Astrocyte (in vitro differentiated cells and primary cell): ENCODE data around the gene HAP1. TPM values are rescaled to one million over a fixed set of nuclear protein-coding genes. Genes with fewer than 3 reads are reported as not detected.

Source experiments
- DNase-seq: peaks from one replicate; pipeline ENCODE4 v3.0.0-alpha.2; 2010; ENCODE audit warnings: low read depth
- FAIRE-seq: peaks from 2 replicates; lab custom pipeline; 2011; peaks lifted over from hg19 to GRCh38; lab: Jason Lieb, UNC
- H2AFZ ChIP-seq: 2 replicates; pipeline ENCODE4 v1.6.0; 2012; ENCODE audit warnings: low read depth, low read length, inconsistent platforms
- H3K27ac ChIP-seq: 2 replicates; pipeline ENCODE4 v1.5.1; 2011; ENCODE audit warnings: low read depth, low read length, inconsistent platforms
- H3K27me3 ChIP-seq: 2 replicates; pipeline ENCODE4 v1.6.0; 2011; ENCODE audit warnings: low read length, inconsistent platforms; ENCODE audit not compliant: insufficient read depth
- H3K36me3 ChIP-seq: 2 replicates; pipeline ENCODE4 v1.5.1; 2011; ENCODE audit warnings: low read length, inconsistent platforms; ENCODE audit not compliant: insufficient read depth
- H3K4me1 ChIP-seq: 2 replicates; pipeline ENCODE4 v1.5.1; 2011; ENCODE audit warnings: low read length, inconsistent platforms; ENCODE audit not compliant: insufficient read depth
- H3K4me2 ChIP-seq: 2 replicates; pipeline ENCODE4 v1.6.0; 2012; ENCODE audit warnings: low read length, inconsistent platforms
- H3K4me3 ChIP-seq: 2 replicates; pipeline ENCODE4 v1.5.1; 2011; ENCODE audit warnings: low read depth, mild to moderate bottlenecking, low read length, inconsistent platforms; ENCODE audit not compliant: insufficient read depth
- H3K79me2 ChIP-seq: 2 replicates; pipeline ENCODE4 v1.6.0; 2012; ENCODE audit warnings: mild to moderate bottlenecking, low read length, inconsistent platforms; ENCODE audit not compliant: insufficient read depth
- H3K9ac ChIP-seq: 2 replicates; pipeline ENCODE4 v1.6.0; 2012; ENCODE audit warnings: mild to moderate bottlenecking, low read length, inconsistent platforms
- H3K9me3 ChIP-seq: 2 replicates; pipeline ENCODE4 v1.5.1; 2012; ENCODE audit warnings: low read depth, mild to moderate bottlenecking, low read length, inconsistent platforms; ENCODE audit not compliant: insufficient read depth
- H4K20me1 ChIP-seq: 2 replicates; pipeline ENCODE4 v1.6.0; 2012; ENCODE audit warnings: low read length, inconsistent platforms; ENCODE audit not compliant: insufficient read depth
- H3K27ac Mint-ChIP-seq: one replicate; pipeline ENCODE4 v1.8.0; 2021; ENCODE audit warnings: mild to moderate bottlenecking, mixed read lengths; ENCODE audit not compliant: unreplicated experiment
- H3K27me3 Mint-ChIP-seq: one replicate; pipeline ENCODE4 v1.8.0; 2021; ENCODE audit warnings: low read depth, mixed read lengths; ENCODE audit not compliant: unreplicated experiment
- H3K36me3 Mint-ChIP-seq: one replicate; pipeline ENCODE4 v1.8.0; 2021; ENCODE audit warnings: low read depth, mixed read lengths; ENCODE audit not compliant: unreplicated experiment
- H3K4me1 Mint-ChIP-seq: one replicate; pipeline ENCODE4 v1.8.0; 2021; ENCODE audit warnings: low read depth, mixed read lengths; ENCODE audit not compliant: unreplicated experiment
- H3K4me3 Mint-ChIP-seq: one replicate; pipeline ENCODE4 v1.8.0; 2021; ENCODE audit warnings: mild to moderate bottlenecking, moderate library complexity, mixed read lengths; ENCODE audit not compliant: unreplicated experiment
- H3K9me3 Mint-ChIP-seq: one replicate; pipeline ENCODE4 v1.8.0; 2021; ENCODE audit warnings: mild to moderate bottlenecking, mixed read lengths; ENCODE audit not compliant: unreplicated experiment
- EZH2 ChIP-seq: IDR thresholded peaks from 2 replicates; pipeline ENCODE4 v1.6.1; 2012; ENCODE audit warnings: mild to moderate bottlenecking, low read length, inconsistent platforms; ENCODE audit not compliant: insufficient read depth
- total RNA-seq: library from RNA; stranded (reverse); gene quantifications from 2 replicates; pipeline ENCODE4 v1.2.1, GENCODE V29; 2021
- TF ChIP-seq, protein P1 (sequence below): IDR thresholded peaks from 2 replicates; pipeline ENCODE4 v1.5.1; 2011; ENCODE audit warnings: low read depth, mild to moderate bottlenecking, inconsistent platforms, low read length, moderate library complexity; ENCODE audit not compliant: insufficient read depth

Gene HAP1
- total RNA-seq, 1 donor from 2014 or later = 0.52 TPM

DNA sequence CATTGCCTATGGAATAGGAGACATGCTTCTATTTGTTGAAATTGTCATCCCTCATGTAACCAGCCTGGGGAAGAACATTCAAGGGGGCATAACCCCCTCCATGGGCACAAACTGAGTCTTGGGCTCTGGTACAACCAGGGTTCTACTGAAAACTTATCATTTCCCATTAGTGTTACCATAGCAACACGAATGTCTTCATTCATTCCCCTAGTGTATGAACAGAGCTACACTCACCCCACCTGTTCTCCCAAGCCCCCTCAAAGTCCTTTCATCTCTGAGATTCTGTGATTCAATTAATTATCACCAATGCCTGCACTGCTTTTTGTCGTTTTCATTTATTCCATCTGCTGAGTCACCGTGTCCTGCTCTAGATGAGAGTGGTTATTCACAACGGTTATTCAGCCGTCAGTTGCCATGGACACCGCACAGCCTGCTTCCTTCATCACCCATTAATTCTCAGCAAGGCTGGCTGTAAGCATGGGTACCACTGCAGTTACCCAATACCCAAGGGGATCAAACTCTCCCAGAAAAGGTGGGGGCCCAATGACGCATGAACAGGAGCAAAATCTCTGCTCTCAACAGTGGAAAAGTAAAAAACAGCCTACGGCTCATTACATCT, 23.9 kb downstream of the HAP1 start:
- H3K27ac ChIP-seq = no peak overlapping the region
- peaks cover 4% of the 10 kb centered on the region for H3K4me1 Mint-ChIP-seq
- no peaks in the 10 kb centered on the region for H3K79me2 ChIP-seq
- H3K9me3 ChIP-seq = no peaks in the 10 kb centered on the region
- H4K20me1 ChIP-seq = no peaks in the 10 kb centered on the region
- H2AFZ ChIP-seq = no peak overlapping the region
- H3K4me2 ChIP-seq = no peak overlapping the region
- no peaks in the 10 kb centered on the region for H3K36me3 Mint-ChIP-seq
- H3K4me3 Mint-ChIP-seq = no peak overlapping the region
- H3K27me3 Mint-ChIP-seq = peaks cover 15% of the 10 kb centered on the region
- H3K4me3 ChIP-seq = no peak overlapping the region
- TF ChIP-seq EZH2 = no peak
- TF ChIP-seq, protein P1, sequence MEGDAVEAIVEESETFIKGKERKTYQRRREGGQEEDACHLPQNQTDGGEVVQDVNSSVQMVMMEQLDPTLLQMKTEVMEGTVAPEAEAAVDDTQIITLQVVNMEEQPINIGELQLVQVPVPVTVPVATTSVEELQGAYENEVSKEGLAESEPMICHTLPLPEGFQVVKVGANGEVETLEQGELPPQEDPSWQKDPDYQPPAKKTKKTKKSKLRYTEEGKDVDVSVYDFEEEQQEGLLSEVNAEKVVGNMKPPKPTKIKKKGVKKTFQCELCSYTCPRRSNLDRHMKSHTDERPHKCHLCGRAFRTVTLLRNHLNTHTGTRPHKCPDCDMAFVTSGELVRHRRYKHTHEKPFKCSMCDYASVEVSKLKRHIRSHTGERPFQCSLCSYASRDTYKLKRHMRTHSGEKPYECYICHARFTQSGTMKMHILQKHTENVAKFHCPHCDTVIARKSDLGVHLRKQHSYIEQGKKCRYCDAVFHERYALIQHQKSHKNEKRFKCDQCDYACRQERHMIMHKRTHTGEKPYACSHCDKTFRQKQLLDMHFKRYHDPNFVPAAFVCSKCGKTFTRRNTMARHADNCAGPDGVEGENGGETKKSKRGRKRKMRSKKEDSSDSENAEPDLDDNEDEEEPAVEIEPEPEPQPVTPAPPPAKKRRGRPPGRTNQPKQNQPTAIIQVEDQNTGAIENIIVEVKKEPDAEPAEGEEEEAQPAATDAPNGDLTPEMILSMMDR = no peak
- peak overlapping the region; percentile 82 for H3K27ac Mint-ChIP-seq
- peak; percentile 89 for DNase-seq
- peaks cover 7% of the 10 kb centered on the region for H3K4me1 ChIP-seq
- no peaks in the 10 kb centered on the region for H3K9me3 Mint-ChIP-seq
- H3K36me3 ChIP-seq = no peaks in the 10 kb centered on the region
- no peaks in the 10 kb centered on the region for H3K27me3 ChIP-seq
- H3K9ac ChIP-seq = no peak overlapping the region
- peak; percentile 20 for FAIRE-seq

DNA sequence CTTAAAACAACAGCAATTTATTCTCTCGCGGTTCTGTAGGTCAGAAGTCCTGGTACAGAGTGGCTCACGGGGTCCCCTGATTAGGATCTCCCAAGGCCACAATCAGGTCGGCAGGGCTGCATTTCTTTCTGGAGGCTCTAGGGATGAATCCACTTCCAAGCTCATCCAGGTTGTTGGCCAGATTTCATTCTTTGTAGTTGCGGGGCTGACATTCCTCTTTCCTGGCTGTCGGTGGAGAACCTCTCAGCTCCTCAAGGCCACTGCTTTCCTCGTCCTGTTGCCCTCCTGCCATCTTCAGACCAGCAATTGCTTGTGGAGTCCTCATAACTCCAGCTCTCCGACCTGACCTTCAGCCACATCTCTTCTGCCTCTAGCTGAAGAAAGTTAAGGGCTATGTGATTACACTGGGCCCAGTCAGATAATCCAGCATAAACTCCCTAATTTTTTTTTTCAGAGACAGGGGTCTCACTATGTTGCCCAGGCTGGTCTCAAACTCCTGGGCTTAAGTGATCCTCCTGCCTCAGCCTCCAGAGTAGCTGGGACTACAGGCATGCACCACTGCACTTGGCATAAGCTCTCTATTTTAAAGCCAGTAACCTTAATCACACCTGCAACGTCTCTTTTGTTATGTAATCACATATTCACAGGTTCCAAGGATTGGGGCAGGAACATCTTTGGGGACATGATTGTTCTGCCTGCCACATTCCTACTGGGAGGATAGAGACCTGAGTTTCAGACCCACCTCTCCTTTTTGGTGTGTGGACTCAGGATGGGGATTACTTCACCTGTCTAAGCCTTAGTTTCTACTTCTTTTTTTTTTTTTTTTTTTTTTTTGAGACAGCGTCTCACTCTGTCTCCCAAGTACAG, 26.4 kb downstream of the HAP1 start:
- Histone ChIP-seq H3K36me3 (no peaks in the 10 kb centered on the region), H3K27me3 (no peaks in the 10 kb centered on the region), H3K9me3 (no peaks in the 10 kb centered on the region), H3K79me2 (no peaks in the 10 kb centered on the region), H4K20me1 (no peaks in the 10 kb centered on the region), H3K27ac (no peak overlapping the region), H2AFZ (no peak overlapping the region), H3K4me1 (peaks cover 14% of the 10 kb centered on the region), H3K4me3 (no peak overlapping the region), H3K9ac (no peak overlapping the region), H3K4me2 (no peak overlapping the region)
- no peak overlapping the region for H3K27ac Mint-ChIP-seq
- H3K4me3 Mint-ChIP-seq = no peak overlapping the region
- H3K27me3 Mint-ChIP-seq = peaks cover 12% of the 10 kb centered on the region
- TF ChIP-seq EZH2 = no peak
- TF ChIP-seq, protein P1 = no peak
- FAIRE-seq (no peak), DNase-seq (no peak)
- no peaks in the 10 kb centered on the region for H3K9me3 Mint-ChIP-seq
- peaks cover 10% of the 10 kb centered on the region for H3K4me1 Mint-ChIP-seq
- H3K36me3 Mint-ChIP-seq = no peaks in the 10 kb centered on the region
